ENCODE results near the gene C16orf54. TPM values are rescaled to one million over a fixed set of nuclear protein-coding genes. Genes with fewer than 3 reads are reported as not detected.
"Not testable (repeated sequence)": the region's sequence is repeated elsewhere in the genome, so short reads cannot be mapped to it uniquely, and the experiment has no call there.

Gene C16orf54
- total RNA-seq, 1 experiment from 2014 or later, result not detected

- ChIA-PET POLR2A (interaction anchor here (0.6 kb wide), 1 partner anchor 16 kb away, joined by 3 read pairs; no protein-coding TSS in a partner anchor), CTCF (interaction anchor here (0.6 to 4.8 kb wide), 7 partner anchors 9 to 1431 kb away, joined by 3 to 19 read pairs (median 3); no protein-coding TSS in a partner anchor)
- no peaks in the 10 kb centered on the region for H3K27me3 Mint-ChIP-seq (ENCODE audit: insufficient read depth, unreplicated experiment)
- intact Hi-C loops (cut with micrococcal nuclease), result no loop called here
- no peak for DNase-seq (ENCODE audit: unreplicated experiment)
- TF ChIP-seq CTCF (IDR thresholded peaks at IDR 0.05; ENCODE audit: unreplicated experiment), result no peak
- H3K27ac Mint-ChIP-seq (ENCODE audit: low read depth, unreplicated experiment), result no peak overlapping the region
- no peaks in the 10 kb centered on the region for H3K9me3 Mint-ChIP-seq (ENCODE audit: unreplicated experiment)
- no TSS peak for BruUV-seq (replicated peaks)
- no peaks in the 10 kb centered on the region for H3K36me3 Mint-ChIP-seq (ENCODE audit: insufficient read depth, unreplicated experiment)
- H3K4me1 Mint-ChIP-seq (ENCODE audit: insufficient read depth, unreplicated experiment), result peaks cover 12% of the 10 kb centered on the region
- no peak overlapping the region for H3K4me3 Mint-ChIP-seq (ENCODE audit: unreplicated experiment)
Observed at GRCh38 chr16:29708917-29709600, 36.7 kb downstream of the C16orf54 start.

GRCh38 chr16:29707160-29707559, 38.6 kb downstream of the C16orf54 start:
- not testable (repeated sequence) for H3K4me3 Mint-ChIP-seq (ENCODE audit: unreplicated experiment)

GRCh38 chr16:29705030-29705429, 40.8 kb downstream of the C16orf54 start:
- DNase-seq (ENCODE audit: unreplicated experiment), result no peak
- Mint-ChIP-seq H3K27ac (ENCODE audit: low read depth, unreplicated experiment) (no peak overlapping the region), H3K27me3 (ENCODE audit: insufficient read depth, unreplicated experiment) (no peaks in the 10 kb centered on the region), H3K9me3 (ENCODE audit: unreplicated experiment) (no peaks in the 10 kb centered on the region), H3K4me3 (ENCODE audit: unreplicated experiment) (no peak overlapping the region), H3K4me1 (ENCODE audit: insufficient read depth, unreplicated experiment) (peaks cover 7% of the 10 kb centered on the region), H3K36me3 (ENCODE audit: insufficient read depth, unreplicated experiment) (no peaks in the 10 kb centered on the region)
- BruUV-seq (replicated peaks), result no TSS peak
- ChIA-PET POLR2A (interaction anchor here (0.6 to 0.8 kb wide), 3 partner anchors 32 to 110 kb away, joined by 3 to 4 read pairs (median 3); no protein-coding TSS in a partner anchor), CTCF (interaction anchor here (0.9 to 1.0 kb wide), 2 partner anchors 13 to 25 kb away, joined by 4 read pairs; no protein-coding TSS in a partner anchor)
- intact Hi-C loops (cut with micrococcal nuclease), result no loop called here
- no peak for TF ChIP-seq CTCF (IDR thresholded peaks at IDR 0.05; ENCODE audit: unreplicated experiment)

More at GRCh38 chr16:29707160-29707559, 38.6 kb downstream of the C16orf54 start:
- peaks cover 12% of the 10 kb centered on the region for H3K4me1 Mint-ChIP-seq (ENCODE audit: insufficient read depth, unreplicated experiment)
- H3K27me3 Mint-ChIP-seq (ENCODE audit: insufficient read depth, unreplicated experiment); POLR2A ChIA-PET; H3K9me3 Mint-ChIP-seq (ENCODE audit: unreplicated experiment); BruUV-seq (replicated peaks); H3K36me3 Mint-ChIP-seq (ENCODE audit: insufficient read depth, unreplicated experiment); CTCF ChIA-PET; intact Hi-C loops (cut with micrococcal nuclease); DNase-seq (ENCODE audit: unreplicated experiment); H3K27ac Mint-ChIP-seq (ENCODE audit: low read depth, unreplicated experiment): not testable (repeated sequence)

GRCh38 chr16:29702269-29702668, 43.5 kb downstream of the C16orf54 start:
- H3K36me3 Mint-ChIP-seq (ENCODE audit: insufficient read depth, unreplicated experiment), result no peaks in the 10 kb centered on the region
- ChIA-PET CTCF (interaction anchor here (0.6 to 0.8 kb wide), 4 partner anchors 21 to 115 kb away, joined by 3 read pairs; no protein-coding TSS in a partner anchor), POLR2A (no interaction called here)
- no TSS peak for BruUV-seq (replicated peaks)
- intact Hi-C loops (cut with micrococcal nuclease), result no loop called here
- no peaks in the 10 kb centered on the region for H3K4me1 Mint-ChIP-seq (ENCODE audit: insufficient read depth, unreplicated experiment)
- DNase-seq (ENCODE audit: unreplicated experiment), result no peak
- peaks cover 22% of the 10 kb centered on the region for H3K27me3 Mint-ChIP-seq (ENCODE audit: insufficient read depth, unreplicated experiment)
- H3K4me3 Mint-ChIP-seq (ENCODE audit: unreplicated experiment), result no peak overlapping the region
- H3K27ac Mint-ChIP-seq (ENCODE audit: low read depth, unreplicated experiment), result no peak overlapping the region
- no peaks in the 10 kb centered on the region for H3K9me3 Mint-ChIP-seq (ENCODE audit: unreplicated experiment)
- no peak for TF ChIP-seq CTCF (IDR thresholded peaks at IDR 0.05; ENCODE audit: unreplicated experiment)
